PC-9 (cell line): ENCODE results near the gene MIGA2. TPM values are rescaled to one million over a fixed set of nuclear protein-coding genes. Genes with fewer than 3 reads are reported as not detected.

Source experiments
- BruUV-seq: library from RNA; stranded (reverse); fragments of 400-500 nt; replicated peaks from 2 replicates; lab custom pipeline; 2021; lab: Mats Ljungman, UMichigan
- CTCF ChIA-PET: fragments of 300-600 bp; sonication (Branson Sonifier 250); formaldehyde crosslinking; loops from one replicate; lab custom pipeline; 2022; ENCODE audit warnings: antibody characterized with exemption; lab: Charles Lee
- POLR2A ChIA-PET: fragments of 300-600 bp; sonication (Branson Sonifier 250); formaldehyde crosslinking; loops from one replicate; lab custom pipeline; 2022; ENCODE audit warnings: antibody characterized with exemption; ENCODE audit not compliant: unreplicated experiment; lab: Charles Lee
- DNase-seq, 2 experiments: peaks; one replicate each; pipeline versions ENCODE4 v3.0.0 to v3.0.0-alpha.2; 2015 to 2022; ENCODE audit warnings: mixed read lengths in 1 of 2
- H2AFZ ChIP-seq: fragments of 200-600 bp; sonication (generic); 2 replicates; pipeline ENCODE4 v1.8.1; 2017; ENCODE audit warnings: antibody characterized with exemption
- H3F3A ChIP-seq: fragments of 200-600 bp; sonication (generic); 2 replicates; pipeline ENCODE4 v1.8.1; 2017; ENCODE audit warnings: antibody characterized with exemption, mild to moderate bottlenecking, low read depth; ENCODE audit not compliant: insufficient read depth
- H3K27ac ChIP-seq: fragments of 200-600 bp; sonication (generic); 2 replicates; pipeline ENCODE4 v1.6.1; 2016; ENCODE audit warnings: mixed run types
- H3K27me3 ChIP-seq: fragments of 200-600 bp; sonication (generic); 2 replicates; pipeline ENCODE4 v1.6.1; 2016; ENCODE audit warnings: low read depth, mixed run types; ENCODE audit not compliant: insufficient read depth
- H3K36me3 ChIP-seq: fragments of 200-600 bp; sonication (generic); 2 replicates; pipeline ENCODE4 v1.6.1; 2016; ENCODE audit warnings: low read depth, mixed run types
- H3K4me1 ChIP-seq: fragments of 200-600 bp; sonication (generic); replicated peaks from 2 replicates; pipeline ENCODE4 v1.6.1; 2016; ENCODE audit warnings: mixed run types; ENCODE audit not compliant: insufficient read depth
- H3K4me2 ChIP-seq: fragments of 200-600 bp; sonication (generic); 2 replicates; pipeline ENCODE4 v1.6.1; 2017; ENCODE audit warnings: mixed run types
- H3K4me3 ChIP-seq: fragments of 200-600 bp; sonication (generic); 2 replicates; pipeline ENCODE4 v1.6.1; 2016; ENCODE audit warnings: mixed run types
- H3K79me2 ChIP-seq: fragments of 200-600 bp; sonication (generic); 2 replicates; pipeline ENCODE4 v1.6.1; 2017; ENCODE audit warnings: low read depth, mixed run types
- H3K9me2 ChIP-seq: fragments of 200-600 bp; sonication (generic); 2 replicates; pipeline ENCODE4 v1.8.1; 2017; ENCODE audit warnings: mild to moderate bottlenecking; ENCODE audit not compliant: insufficient read depth
- H3K9me3 ChIP-seq: fragments of 200-600 bp; sonication (generic); 2 replicates; pipeline ENCODE4 v1.8.1; 2016; ENCODE audit warnings: low read depth; ENCODE audit not compliant: insufficient read depth
- H4K20me1 ChIP-seq: fragments of 200-600 bp; sonication (generic); 2 replicates; pipeline ENCODE4 v1.8.1; 2017; ENCODE audit not compliant: insufficient read depth
- CTCF ChIP-seq: fragments of 200-600 bp; sonication (generic); conservative IDR thresholded peaks from 2 replicates; pipeline ENCODE4 v1.6.1; 2017; ENCODE audit warnings: mixed run types, antibody characterized with exemption, mild to moderate bottlenecking, moderate library complexity
- EZH2 ChIP-seq: fragments of 200-600 bp; sonication (generic); IDR thresholded peaks from 2 replicates; pipeline ENCODE4 v1.8.0; 2017; ENCODE audit warnings: antibody characterized with exemption, low read depth
- intact Hi-C: fragments of 100-400 bp; cut with micrococcal nuclease; formaldehyde crosslinking; loops from one replicate; pipeline ENCODE4 v1.10.0; 2022; ENCODE audit not compliant: unreplicated experiment
- total RNA-seq: library from RNA; stranded (reverse); gene quantifications from 2 replicates; pipeline ENCODE4 v1.2.3, GENCODE V29; 2021

Gene MIGA2
- total RNA-seq, 1 experiment from 2014 or later: 40.7 TPM

DNA sequence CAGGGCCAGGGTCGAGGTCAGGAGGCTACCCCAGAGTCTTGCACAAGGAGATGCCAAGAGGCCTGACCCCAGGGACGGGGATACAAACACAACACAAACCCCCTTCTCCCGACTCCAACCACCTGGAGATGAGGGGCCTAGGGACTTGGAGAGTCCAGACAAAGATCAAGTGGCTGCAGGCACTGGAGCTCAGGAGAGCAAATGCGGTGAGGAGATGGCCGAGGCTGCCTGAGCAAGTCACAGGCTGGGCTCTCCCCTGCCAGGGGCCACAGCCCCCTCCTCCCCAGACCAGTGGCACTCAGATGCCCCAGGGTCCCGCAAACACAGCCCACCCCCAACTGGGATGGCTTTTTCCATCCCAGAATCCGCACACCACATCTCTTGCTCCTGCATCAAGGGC, 24.1 kb upstream of the MIGA2 start:
- intact Hi-C loops: no loop called here
- H3K9me3 ChIP-seq: no peaks in the 10 kb centered on the region
- peaks cover 12% of the 10 kb centered on the region; the same call in 1 of the 2 replicates for H3F3A ChIP-seq
- no peak for DNase-seq
- no peak overlapping the region for H2AFZ ChIP-seq
- no TSS peak for BruUV-seq
- no peaks in the 10 kb centered on the region for H3K4me1 ChIP-seq
- no peak overlapping the region for H3K27ac ChIP-seq
- ChIA-PET POLR2A (no interaction called here), CTCF (no interaction called here)
- H4K20me1 ChIP-seq: peaks cover 12% of the 10 kb centered on the region
- TF ChIP-seq EZH2: no peak
- TF ChIP-seq CTCF: no peak
- no peak overlapping the region for H3K4me2 ChIP-seq
- H3K4me3 ChIP-seq: no peak overlapping the region
- no peaks in the 10 kb centered on the region for H3K9me2 ChIP-seq
- no peaks in the 10 kb centered on the region for H3K79me2 ChIP-seq
- H3K36me3 ChIP-seq: peaks cover 11% of the 10 kb centered on the region; the same call in 1 of the 2 replicates
- no peaks in the 10 kb centered on the region for H3K27me3 ChIP-seq

DNA sequence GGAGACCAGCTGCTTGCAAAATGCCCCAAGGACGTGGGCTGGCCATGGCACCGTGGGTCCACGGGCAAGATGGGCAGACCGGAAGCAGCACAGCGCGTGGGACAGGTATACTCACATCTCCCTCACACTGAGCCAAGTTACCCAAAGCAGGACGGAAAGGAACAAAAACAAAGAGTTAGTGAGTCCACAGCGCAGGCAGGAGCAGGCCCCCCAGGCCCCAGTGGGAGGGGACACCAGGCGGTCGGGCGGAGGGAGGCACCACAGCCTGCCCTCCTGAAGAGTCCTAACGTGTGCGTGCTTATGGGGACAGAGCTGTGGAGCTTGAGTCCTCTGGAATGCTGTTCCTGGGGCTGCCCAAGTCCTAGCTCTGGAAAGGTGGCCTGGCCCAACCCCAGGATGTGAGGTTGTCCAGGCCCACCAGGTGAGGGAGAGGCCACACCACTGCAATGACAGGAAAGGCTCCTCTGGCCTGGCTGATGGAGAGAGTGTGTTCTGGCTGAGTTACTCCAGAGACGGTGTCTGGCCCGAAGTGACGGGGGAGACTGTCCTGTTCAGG, 23.5 kb upstream of the MIGA2 start:
- no peak for DNase-seq
- H2AFZ ChIP-seq: no peak overlapping the region
- ChIA-PET CTCF (no interaction called here), POLR2A (no interaction called here)
- no peak overlapping the region for H3K4me3 ChIP-seq
- no peaks in the 10 kb centered on the region for H3K9me3 ChIP-seq
- no peaks in the 10 kb centered on the region for H3K79me2 ChIP-seq
- intact Hi-C loops: no loop called here
- H3K27me3 ChIP-seq: no peaks in the 10 kb centered on the region
- no peaks in the 10 kb centered on the region for H3K9me2 ChIP-seq
- H3K36me3 ChIP-seq: peaks cover 13% of the 10 kb centered on the region; the same call in 1 of the 2 replicates
- H4K20me1 ChIP-seq: peaks cover 11% of the 10 kb centered on the region; the same call in 1 of the 2 replicates
- H3K4me2 ChIP-seq: no peak overlapping the region
- no TSS peak for BruUV-seq
- H3F3A ChIP-seq: peaks cover 12% of the 10 kb centered on the region
- TF ChIP-seq CTCF (no peak), EZH2 (no peak)
- H3K4me1 ChIP-seq: no peaks in the 10 kb centered on the region
- no peak overlapping the region for H3K27ac ChIP-seq

GRCh38 chr9:129013674-129014073, 22.8 kb upstream of the MIGA2 start:
- Histone ChIP-seq H2AFZ (no peak overlapping the region), H3K4me3 (no peak overlapping the region), H3K4me1 (no peaks in the 10 kb centered on the region), H3K27ac (no peak overlapping the region), H3K9me2 (no peaks in the 10 kb centered on the region), H3K4me2 (no peak overlapping the region), H3K79me2 (no peaks in the 10 kb centered on the region), H3K9me3 (no peaks in the 10 kb centered on the region), H3K36me3 (peaks cover 13% of the 10 kb centered on the region; the same call in 1 of the 2 replicates), H3F3A (peaks cover 7% of the 10 kb centered on the region), H4K20me1 (peaks cover 12% of the 10 kb centered on the region; the same call in 1 of the 2 replicates), H3K27me3 (no peaks in the 10 kb centered on the region)
- BruUV-seq: no TSS peak
- CTCF ChIA-PET: no interaction called here
- intact Hi-C loops: no loop called here
- POLR2A ChIA-PET: no interaction called here
- no peak for DNase-seq
- TF ChIP-seq EZH2: no peak
- no peak for TF ChIP-seq CTCF
